H9 (cell line): ENCODE measurements around the gene CELF1. TPM values are rescaled to one million over a fixed set of nuclear protein-coding genes. Genes with fewer than 3 reads are reported as not detected.

Experiments used
- DNase-seq: peaks from one replicate; pipeline ENCODE4 v3.0.0-alpha.2; 2017
- H2AFZ ChIP-seq: one replicate; pipeline ENCODE4 v1.6.1; 2013; ENCODE audit warnings: mild to moderate bottlenecking, low read length, control low read depth, moderate library complexity
- H2AK5ac ChIP-seq: 2 replicates; pipeline ENCODE4 v1.6.1; 2013; ENCODE audit warnings: low read length, control low read depth, mixed read lengths; ENCODE audit not compliant: insufficient read length
- H2BK120ac ChIP-seq: one replicate; pipeline ENCODE4 v1.6.1; 2013; ENCODE audit warnings: low read depth, mild to moderate bottlenecking, low read length, control low read depth, inconsistent platforms; ENCODE audit not compliant: poor library complexity, severe bottlenecking
- H2BK12ac ChIP-seq: 2 replicates; pipeline ENCODE4 v1.6.1; 2013; ENCODE audit warnings: low read length, control low read depth, mixed read lengths, low read depth; ENCODE audit not compliant: insufficient read length
- H2BK15ac ChIP-seq: 2 replicates; pipeline ENCODE4 v1.6.1; 2013; ENCODE audit warnings: low read depth, low read length, control low read depth
- H2BK20ac ChIP-seq: one replicate; pipeline ENCODE4 v1.6.1; 2013; ENCODE audit warnings: low read depth, mild to moderate bottlenecking, low read length, control low read depth, inconsistent platforms; ENCODE audit not compliant: poor library complexity, severe bottlenecking
- H2BK5ac ChIP-seq: 2 replicates; pipeline ENCODE4 v1.6.1; 2013; ENCODE audit warnings: low read length, control low read depth, mixed read lengths; ENCODE audit not compliant: insufficient read length
- H3K14ac ChIP-seq: 2 replicates; pipeline ENCODE4 v1.6.1; 2013; ENCODE audit warnings: low read length, control low read depth; ENCODE audit not compliant: insufficient read depth
- H3K18ac ChIP-seq: 2 replicates; pipeline ENCODE4 v1.6.1; 2013; ENCODE audit warnings: low read depth, mild to moderate bottlenecking, mixed read lengths, low read length, control low read depth; ENCODE audit not compliant: insufficient read length
- H3K23ac ChIP-seq: 2 replicates; pipeline ENCODE4 v1.6.1; 2013; ENCODE audit warnings: low read length, control low read depth, mixed read lengths, low read depth; ENCODE audit not compliant: insufficient read length
- H3K23me2 ChIP-seq: 2 replicates; pipeline ENCODE4 v1.6.1; 2013; ENCODE audit warnings: low read depth, mild to moderate bottlenecking, mixed read lengths, low read length, control low read depth; ENCODE audit not compliant: insufficient read length, poor library complexity, severe bottlenecking
- H3K27ac ChIP-seq: 2 replicates; pipeline ENCODE4 v1.5.1; 2013; ENCODE audit warnings: low read length, control low read depth, mixed read lengths, low read depth; ENCODE audit not compliant: insufficient read length
- H3K27me3 ChIP-seq: 2 replicates; pipeline ENCODE4 v1.6.1; 2013; ENCODE audit warnings: low read length, control low read depth, inconsistent platforms; ENCODE audit not compliant: insufficient read depth
- H3K4ac ChIP-seq: 2 replicates; pipeline ENCODE4 v1.6.1; 2013; ENCODE audit warnings: low read depth, mild to moderate bottlenecking, control low read depth, inconsistent platforms, low read length, moderate library complexity
- H3K4me1 ChIP-seq: 2 replicates; pipeline ENCODE4 v1.6.1; 2013; ENCODE audit warnings: low read length, control low read depth, inconsistent platforms; ENCODE audit not compliant: insufficient read depth
- H3K4me2 ChIP-seq: 2 replicates; pipeline ENCODE4 v1.6.1; 2013; ENCODE audit warnings: low read length, control low read depth, mixed read lengths; ENCODE audit not compliant: insufficient read length, insufficient read depth
- H3K56ac ChIP-seq: 2 replicates; pipeline ENCODE4 v1.6.1; 2013; ENCODE audit warnings: low read depth, mild to moderate bottlenecking, mixed read lengths, low read length, control low read depth; ENCODE audit not compliant: insufficient read length
- H3K79me1 ChIP-seq: 2 replicates; pipeline ENCODE4 v1.6.1; 2013; ENCODE audit warnings: low read depth, mild to moderate bottlenecking, moderate library complexity, low read length, control low read depth, inconsistent platforms; ENCODE audit not compliant: insufficient read depth, poor library complexity, severe bottlenecking
- H3K79me2 ChIP-seq: 2 replicates; pipeline ENCODE4 v1.6.1; 2013; ENCODE audit warnings: low read length, control low read depth, inconsistent platforms; ENCODE audit not compliant: insufficient read depth
- H3K9ac ChIP-seq: 2 replicates; pipeline ENCODE4 v1.6.1; 2013; ENCODE audit warnings: low read length, control low read depth, mixed read lengths; ENCODE audit not compliant: insufficient read length; ENCODE audit errors: extremely low read depth
- H3K9me3 ChIP-seq: one replicate; pipeline ENCODE4 v1.6.1; 2013; ENCODE audit warnings: low read depth, low read length, inconsistent platforms; ENCODE audit not compliant: control insufficient read depth
- H3T11ph ChIP-seq: one replicate; pipeline ENCODE4 v1.6.1; 2013; ENCODE audit warnings: mild to moderate bottlenecking, low read length, control low read depth, inconsistent platforms
- H4K20me1 ChIP-seq: one replicate; pipeline ENCODE4 v1.6.1; 2013; ENCODE audit not compliant: control insufficient read depth, insufficient read length, insufficient read depth
- H4K5ac ChIP-seq: 2 replicates; pipeline ENCODE4 v1.6.1; 2013; ENCODE audit warnings: low read depth, mild to moderate bottlenecking, mixed read lengths, low read length, control low read depth; ENCODE audit not compliant: insufficient read length
- H4K8ac ChIP-seq: replicated peaks from 2 replicates; pipeline ENCODE4 v1.6.1; 2013; ENCODE audit warnings: low read length, control low read depth, mixed read lengths, low read depth; ENCODE audit not compliant: insufficient read length
- H4K91ac ChIP-seq: 2 replicates; pipeline ENCODE4 v1.6.1; 2013; ENCODE audit warnings: low read depth, mild to moderate bottlenecking, moderate library complexity, mixed read lengths, low read length, control low read depth; ENCODE audit not compliant: insufficient read length
- H3K27ac Mint-ChIP-seq, 3 experiments: 2 replicates in 2 of 3; 3 replicates in 1 of 3; pipeline ENCODE4 v1.8.0; 2020 to 2021; ENCODE audit warnings: mixed read lengths in 3 of 3, mild to moderate bottlenecking in 1 of 3, moderate library complexity in 1 of 3
- H3K27me3 Mint-ChIP-seq: 2 replicates; pipeline ENCODE4 v1.8.0; 2021; ENCODE audit warnings: low read depth, mild to moderate bottlenecking, moderate library complexity, mixed read lengths
- H3K36me3 Mint-ChIP-seq, 3 experiments: 2 replicates in 2 of 3; 3 replicates in 1 of 3; pipeline ENCODE4 v1.8.0; 2020 to 2021; ENCODE audit warnings: low read depth in 3 of 3, mixed read lengths in 3 of 3; ENCODE audit not compliant: insufficient read depth in 1 of 3
- H3K4me1 Mint-ChIP-seq, 2 experiments: 2 replicates each; pipeline ENCODE4 v1.8.0; 2020; ENCODE audit warnings: mixed read lengths in 2 of 2
- H3K4me3 Mint-ChIP-seq, 2 experiments: 2 replicates in 1 of 2; 3 replicates in 1 of 2; pipeline ENCODE4 v1.8.0; 2020 to 2021; ENCODE audit warnings: mild to moderate bottlenecking in 2 of 2, mixed read lengths in 2 of 2, moderate library complexity in 1 of 2
- H3K9me3 Mint-ChIP-seq, 2 experiments: 2 replicates in 1 of 2; 3 replicates in 1 of 2; pipeline ENCODE4 v1.8.0; 2020; ENCODE audit warnings: mild to moderate bottlenecking in 2 of 2, mixed read lengths in 2 of 2, moderate library complexity in 1 of 2
- CTCF ChIP-seq: fragments of 200-600 bp; sonication (generic); conservative IDR thresholded peaks from 3 replicates; pipeline ENCODE4 v1.8.0; 2021; ENCODE audit warnings: antibody characterized with exemption, mild to moderate bottlenecking
- WGBS: extraction: QIAGEN DNeasy Blood & Tissue Kit; methylation state at CpG from one replicate; pipeline ENCODE4 v1.1.7; 2013; ENCODE audit warnings: missing lambda C conversion rate, low lambda C conversion rate, mixed read lengths; ENCODE audit not compliant: insufficient read length; ENCODE audit errors: extremely low coverage; 5-methylcytosine and 5-hydroxymethylcytosine counted together
- total RNA-seq: library from RNA; stranded (reverse); gene quantifications from 2 replicates; pipeline ENCODE4 v1.2.1, GENCODE V29; 2021

Gene CELF1
- total RNA-seq, 1 experiment from 2014 or later = 211 TPM

- H4K20me1 ChIP-seq = no peaks in the 10 kb centered on the region
- H2BK12ac ChIP-seq = no peak overlapping the region
- H3K4me2 ChIP-seq = no peak overlapping the region
- no peak overlapping the region for H3K4ac ChIP-seq
- no peaks in the 10 kb centered on the region for H3K9me3 ChIP-seq
- Mint-ChIP-seq H3K36me3 (no peaks in the 10 kb centered on the region; a peak in 1 of 7 replicates), H3K27me3 (no peaks in the 10 kb centered on the region; the same call in 1 of the 2 replicates), H3K9me3 (no peaks in the 10 kb centered on the region), H3K27ac (peak overlapping the region in 1 of 3 experiments; percentile 74; a peak in 1 of 7 replicates), H3K4me3 (no peak overlapping the region), H3K4me1 (peaks cover 0 to 4% of the 10 kb centered on the region in 2 experiments; a peak in 1 of 4 replicates)
- H2BK5ac ChIP-seq = no peak overlapping the region
- H4K5ac ChIP-seq = no peak overlapping the region
- no peak for TF ChIP-seq CTCF
- no peak overlapping the region for H2AK5ac ChIP-seq
- no peak overlapping the region for H3K18ac ChIP-seq
- H3K23me2 ChIP-seq = no peaks in the 10 kb centered on the region
- H3K14ac ChIP-seq = no peak overlapping the region
- H3K56ac ChIP-seq = no peak overlapping the region
- no peak overlapping the region for H3K9ac ChIP-seq
- DNase-seq = no peak
- WGBS = no CpG with 5 or more reads among the region's 18 CpGs
- no peaks in the 10 kb centered on the region for H3K27me3 ChIP-seq
- no peaks in the 10 kb centered on the region for H3K4me1 ChIP-seq
- H4K8ac ChIP-seq = no peak overlapping the region
- no peak overlapping the region for H3K27ac ChIP-seq
- no peak overlapping the region for H3K23ac ChIP-seq
- H3K79me2 ChIP-seq = no peaks in the 10 kb centered on the region
- no peak overlapping the region for H2AFZ ChIP-seq
- H2BK15ac ChIP-seq = no peak overlapping the region
- H2BK20ac ChIP-seq = no peak overlapping the region
- H3K79me1 ChIP-seq = no peaks in the 10 kb centered on the region
- no peak overlapping the region for H4K91ac ChIP-seq
- H2BK120ac ChIP-seq = no peak overlapping the region
- no peak overlapping the region for H3T11ph ChIP-seq
Measured at GRCh38 chr11:47438721-47439120, 114.2 kb downstream of the CELF1 start.
